Activated naive CD4-positive, alpha-beta T cell treated with Interleukin-2 at 50 U/mL for 16 hours (primary cell): ENCODE results near the gene KL.

Experiments used
- DNase-seq: peaks from one replicate; pipeline ENCODE4 v3.0.0-alpha.2; 2020

KL gene

GRCh38 chr13:33006134-33006533 is 10.1 kb upstream of the KL start:
- no peak for DNase-seq

- DNase-seq = no peak
Observed at GRCh38 chr13:33006638-33007037, 9.6 kb upstream of the KL start.

- DNase-seq = no peak
Observed at GRCh38 chr13:33007237-33007636, 9.0 kb upstream of the KL start.

- DNase-seq = no peak
Observed at GRCh38 chr13:33007950-33008349, 8.3 kb upstream of the KL start.

GRCh38 chr13:33008946-33009722 is 7.1 kb upstream of the KL start:
- no peak for DNase-seq

- DNase-seq = no peak
Observed at GRCh38 chr13:33011828-33012470, 4.3 kb upstream of the KL start.

- DNase-seq = no peak
Observed at GRCh38 chr13:33014291-33014690, 1.9 kb upstream of the KL start.

GRCh38 chr13:33015241-33015668 is 968 bp upstream of the KL start:
- DNase-seq = no peak

GRCh38 chr13:33015791-33016323 is 366 bp upstream of the KL start:
- DNase-seq = no peak

GRCh38 chr13:33017323-33017929 is 1.2 kb downstream of the KL start:
- peak; percentile 18 for DNase-seq

GRCh38 chr13:33018886-33019285 is 2.7 kb downstream of the KL start:
- no peak for DNase-seq

GRCh38 chr13:33022986-33023385 is 6.8 kb downstream of the KL start:
- DNase-seq = no peak

GRCh38 chr13:33025220-33025744 is 9.1 kb downstream of the KL start:
- DNase-seq = no peak

GRCh38 chr13:33026489-33027152 is 10.4 kb downstream of the KL start:
- no peak for DNase-seq

- DNase-seq = no peak
Observed at GRCh38 chr13:33028620-33029019, 12.4 kb downstream of the KL start.

GRCh38 chr13:33031277-33031676 is 15.1 kb downstream of the KL start:
- DNase-seq = no peak

- no peak for DNase-seq
Observed at GRCh38 chr13:33032037-33032625, 15.9 kb downstream of the KL start.

- no peak for DNase-seq
Observed at GRCh38 chr13:33033051-33033812, 17.0 kb downstream of the KL start.

GRCh38 chr13:33033986-33034385 is 17.8 kb downstream of the KL start:
- no peak for DNase-seq

- no peak for DNase-seq
Observed at GRCh38 chr13:33034882-33035520, 18.8 kb downstream of the KL start.

GRCh38 chr13:33037673-33038072 is 21.4 kb downstream of the KL start:
- DNase-seq = no peak
